RCC 7860 (cell line): ENCODE results near the gene KLF9.

Experiments used
- DNase-seq: peaks from one replicate; pipeline ENCODE4 v3.0.0-alpha.2; 2015; ENCODE audit warnings: low spot score
- FAIRE-seq: peaks from 2 replicates; lab custom pipeline; 2012; peaks lifted over from hg19 to GRCh38; lab: Jason Lieb, UNC

KLF9 gene

GRCh38 chr9:70422371-70423043, 8.1 kb upstream of the KLF9 start:
- DNase-seq, result no peak
- FAIRE-seq, result no peak

GRCh38 chr9:70421272-70422180, 7.1 kb upstream of the KLF9 start:
- no peak for DNase-seq

GRCh38 chr9:70420441-70421271, 6.2 kb upstream of the KLF9 start:
- DNase-seq, result peak; percentile 65
- no peak for FAIRE-seq

More at GRCh38 chr9:70421272-70422180, 7.1 kb upstream of the KLF9 start:
- FAIRE-seq, result no peak

GRCh38 chr9:70419556-70420440, 5.3 kb upstream of the KLF9 start:
- DNase-seq, result peak; percentile 88
- peak; percentile 33 for FAIRE-seq

GRCh38 chr9:70418822-70419555, 4.5 kb upstream of the KLF9 start:
- DNase-seq, result peak; percentile 95
- FAIRE-seq, result peak; percentile 73

GRCh38 chr9:70415476-70415875, 1.0 kb upstream of the KLF9 start:
- no peak for DNase-seq
- no peak for FAIRE-seq

- FAIRE-seq (no peak), DNase-seq (no peak)
These were observed 584 bp upstream of the KLF9 start for GRCh38 chr9:70415041-70415440.

GRCh38 chr9:70413464-70413798, 1.0 kb downstream of the KLF9 start:
- FAIRE-seq (no peak), DNase-seq (no peak)

- FAIRE-seq, result no peak
- peak; percentile 44 for DNase-seq
These were observed 1.5 kb downstream of the KLF9 start for GRCh38 chr9:70412832-70413463.

GRCh38 chr9:70411930-70412831, 2.3 kb downstream of the KLF9 start:
- FAIRE-seq, result peak; percentile 87
- DNase-seq, result peak; percentile 68

GRCh38 chr9:70411121-70411929, 3.1 kb downstream of the KLF9 start:
- FAIRE-seq (no peak), DNase-seq (peak; percentile 25)

- no peak for FAIRE-seq
- no peak for DNase-seq
These were observed 4.1 kb downstream of the KLF9 start for GRCh38 chr9:70410368-70410767.

- FAIRE-seq (no peak), DNase-seq (no peak)
These were observed 4.7 kb downstream of the KLF9 start for GRCh38 chr9:70409800-70410199.

GRCh38 chr9:70409280-70409679, 5.2 kb downstream of the KLF9 start:
- FAIRE-seq (no peak), DNase-seq (no peak)

- DNase-seq (no peak), FAIRE-seq (no peak)
These were observed 5.9 kb downstream of the KLF9 start for GRCh38 chr9:70408393-70409040.

- DNase-seq (peak; percentile 37), FAIRE-seq (no peak)
These were observed 7.4 kb downstream of the KLF9 start for GRCh38 chr9:70407081-70407503.

GRCh38 chr9:70406434-70406862, 8.0 kb downstream of the KLF9 start:
- DNase-seq (no peak), FAIRE-seq (no peak)
